Cerebellar nuclear complex (tissue), 1 donor: ENCODE data around the gene MDM4.

Experiments
- DNase-seq, 2 experiments: peaks; one replicate each; lab custom pipeline; 2025; lab: John Stamatoyannopoulos, UW

MDM4 gene

DNA sequence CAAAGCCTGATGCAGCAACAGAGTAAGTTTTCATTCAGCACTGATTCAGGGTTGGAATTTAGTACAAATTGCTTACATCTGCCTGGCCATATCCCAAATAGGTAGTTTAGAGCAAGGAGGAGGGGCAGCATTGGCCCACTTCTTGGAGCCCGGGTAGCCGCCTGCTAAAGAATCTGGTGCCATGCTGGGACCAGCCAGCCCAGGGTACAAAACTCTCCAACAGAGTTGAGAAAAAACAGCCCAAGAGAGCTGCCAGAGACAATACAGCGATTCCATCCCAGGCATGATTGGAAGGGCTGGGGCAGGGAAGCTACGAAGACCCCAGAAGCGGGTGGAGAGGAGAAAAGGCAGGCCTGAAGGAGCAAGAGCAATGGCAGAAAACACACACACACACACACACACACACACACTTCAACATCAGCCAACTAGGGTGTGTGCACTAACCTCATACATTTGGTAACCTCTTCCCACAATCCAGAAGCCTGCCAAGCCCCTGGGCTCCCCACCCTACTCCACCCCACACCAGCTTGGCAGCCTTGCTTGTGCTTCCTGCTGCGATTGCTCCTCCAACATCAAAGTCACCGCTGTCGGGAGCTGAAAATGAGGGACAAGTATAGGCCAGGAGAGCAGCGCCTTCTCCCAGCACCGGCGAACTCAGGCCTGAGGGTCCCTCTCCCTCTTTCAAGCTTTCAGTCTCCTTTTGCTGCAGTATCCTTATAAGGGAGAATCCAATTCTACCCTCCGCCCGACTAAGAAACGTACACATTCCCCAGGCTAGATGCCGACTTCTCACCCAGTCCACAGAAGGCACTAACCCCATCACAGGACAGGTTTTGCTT is 22.8 kb upstream of the MDM4 start:
- DNase-seq: no peak

DNA sequence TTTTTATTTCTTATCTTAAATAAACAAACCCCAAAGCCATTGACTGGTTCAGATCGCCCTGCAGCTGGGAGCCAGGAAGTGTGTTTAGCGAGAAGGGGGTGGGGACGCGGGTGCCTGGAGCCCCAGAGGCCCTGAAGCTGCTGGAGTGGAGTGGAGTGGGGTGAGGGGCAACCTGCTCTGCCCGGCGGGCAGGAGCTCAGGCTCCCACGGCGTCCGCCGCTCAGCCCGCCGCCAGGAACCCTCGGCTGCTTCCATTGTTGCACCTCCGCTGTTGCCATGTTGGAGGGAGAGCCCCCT is 22.3 kb upstream of the MDM4 start:
- DNase-seq: no peak

GRCh38 chr1:204494281-204495077 is 21.7 kb upstream of the MDM4 start, which contains the start of gene PIK3C2B:
TSS of gene PIK3C2B (minus strand) at chr1:204494805. CDS start at chr1:204469802, 25,003 bp downstream.
- DNase-seq: peak; percentile 16 to 50

DNA sequence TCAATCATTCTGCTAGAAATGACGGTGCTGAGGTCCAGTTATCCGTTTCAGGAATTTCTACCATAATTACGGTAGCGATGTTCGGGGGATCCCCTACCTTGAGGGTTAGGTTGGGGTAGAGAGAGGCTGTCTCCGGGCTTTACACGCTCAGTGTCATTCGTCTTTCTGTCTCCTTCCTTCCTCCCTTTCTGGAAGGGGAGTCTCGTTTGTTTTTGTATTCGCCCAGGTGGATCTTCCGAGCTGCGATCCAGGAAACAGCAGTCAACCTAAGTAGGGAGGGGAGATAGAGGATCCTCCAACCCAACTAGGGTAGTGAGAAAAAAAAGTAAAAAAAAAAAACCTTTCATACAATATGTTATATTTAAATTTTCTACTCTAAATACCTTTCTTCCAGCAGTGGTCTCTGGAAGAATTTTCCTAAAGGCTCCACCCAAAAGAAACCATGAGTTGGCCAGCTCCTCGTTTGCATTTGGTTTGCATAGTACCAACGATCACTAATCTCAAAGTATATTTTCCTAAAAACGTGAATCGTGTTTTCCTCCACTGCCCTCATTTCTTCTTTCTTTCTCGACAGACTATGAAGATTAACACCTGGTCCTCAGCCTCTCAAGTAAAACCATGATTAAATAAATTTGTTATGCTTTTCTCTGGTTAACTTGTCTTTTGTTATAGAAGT is 21.0 kb upstream of the MDM4 start:
- DNase-seq: no peak

DNA sequence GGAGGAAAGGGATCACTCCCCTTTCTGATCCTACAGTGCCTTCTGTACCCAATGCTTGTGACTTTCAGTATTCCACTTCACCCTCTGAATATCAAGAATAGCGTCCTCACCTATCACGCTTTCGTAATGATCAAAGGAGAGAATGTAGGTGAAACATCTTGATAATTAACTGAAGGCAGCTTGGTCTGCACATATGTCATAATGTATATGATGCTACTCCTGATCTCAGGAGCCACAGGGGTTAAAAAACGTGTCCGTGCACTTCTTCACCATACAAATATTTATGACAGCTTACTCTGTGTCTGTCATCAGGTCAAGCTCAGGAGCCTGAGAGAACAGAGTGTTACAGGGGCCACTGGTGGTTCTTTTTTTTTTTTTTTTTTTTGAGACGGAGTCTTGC is 20.4 kb upstream of the MDM4 start:
- no peak for DNase-seq

- no peak for DNase-seq
These were observed 17.2 kb upstream of the MDM4 start for GRCh38 chr1:204498981-204499380.

DNA sequence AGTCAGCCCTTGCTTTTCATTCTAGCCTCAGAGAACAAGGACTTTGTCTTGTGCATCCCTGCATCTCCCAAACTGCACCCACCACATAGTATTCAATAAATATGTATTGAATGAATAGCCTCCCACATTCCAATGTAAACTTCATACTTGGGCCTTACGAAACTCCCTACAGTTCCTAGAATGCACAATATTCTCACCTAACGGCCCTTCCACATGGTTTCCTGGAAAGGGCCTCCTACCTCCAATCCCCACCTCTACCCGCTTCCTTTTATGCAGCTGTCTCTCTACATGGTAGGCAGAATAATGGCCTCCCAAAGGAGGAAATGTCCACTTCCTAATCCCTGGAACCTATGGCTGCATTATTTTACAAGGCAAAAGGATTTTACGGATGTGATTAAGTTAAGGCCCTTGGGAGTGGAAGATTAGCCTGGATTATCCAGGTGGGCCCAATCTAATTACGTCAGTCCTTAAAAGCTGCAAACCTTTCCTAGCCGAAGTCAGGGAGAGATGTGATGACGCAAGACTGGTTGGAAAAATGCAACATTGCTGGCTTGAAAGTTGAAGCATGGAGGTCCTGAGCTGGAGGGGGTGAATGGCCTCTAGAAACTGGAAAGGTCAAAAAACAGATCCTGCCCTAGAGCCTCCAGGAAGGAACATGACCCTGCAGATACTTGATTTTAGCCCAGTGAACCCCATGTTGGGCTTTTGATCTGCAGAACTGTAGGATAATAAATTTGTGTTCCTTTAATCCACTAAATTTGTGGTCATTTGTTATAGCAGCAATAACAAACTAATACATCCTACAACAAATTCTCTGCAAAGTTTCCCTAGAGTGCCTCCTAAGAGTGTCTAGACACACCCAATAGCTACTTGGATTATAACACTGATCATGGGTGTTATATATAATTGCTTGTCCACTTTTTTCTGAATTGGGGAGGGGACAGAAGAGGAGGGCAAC is 16.4 kb upstream of the MDM4 start:
- DNase-seq: no peak

DNA sequence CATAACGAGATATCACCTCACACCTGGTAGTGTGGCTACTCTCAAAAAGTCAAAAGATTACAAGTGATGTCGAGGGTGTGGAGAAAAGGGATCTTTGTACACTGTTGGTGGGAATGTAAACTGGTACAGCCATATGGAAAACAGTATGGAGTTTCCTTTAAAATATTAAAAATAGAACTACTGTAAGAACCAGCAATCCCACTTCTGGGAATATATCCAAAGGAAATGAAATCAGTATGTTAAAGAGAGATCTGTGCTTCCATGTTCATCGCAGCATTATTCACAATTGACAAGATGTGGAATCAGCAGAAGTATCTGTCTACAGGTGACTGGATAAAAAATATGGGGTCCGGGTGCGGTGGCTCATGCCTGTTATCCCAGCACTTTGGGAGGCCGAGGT is 14.0 kb upstream of the MDM4 start:
- DNase-seq: no peak

DNA sequence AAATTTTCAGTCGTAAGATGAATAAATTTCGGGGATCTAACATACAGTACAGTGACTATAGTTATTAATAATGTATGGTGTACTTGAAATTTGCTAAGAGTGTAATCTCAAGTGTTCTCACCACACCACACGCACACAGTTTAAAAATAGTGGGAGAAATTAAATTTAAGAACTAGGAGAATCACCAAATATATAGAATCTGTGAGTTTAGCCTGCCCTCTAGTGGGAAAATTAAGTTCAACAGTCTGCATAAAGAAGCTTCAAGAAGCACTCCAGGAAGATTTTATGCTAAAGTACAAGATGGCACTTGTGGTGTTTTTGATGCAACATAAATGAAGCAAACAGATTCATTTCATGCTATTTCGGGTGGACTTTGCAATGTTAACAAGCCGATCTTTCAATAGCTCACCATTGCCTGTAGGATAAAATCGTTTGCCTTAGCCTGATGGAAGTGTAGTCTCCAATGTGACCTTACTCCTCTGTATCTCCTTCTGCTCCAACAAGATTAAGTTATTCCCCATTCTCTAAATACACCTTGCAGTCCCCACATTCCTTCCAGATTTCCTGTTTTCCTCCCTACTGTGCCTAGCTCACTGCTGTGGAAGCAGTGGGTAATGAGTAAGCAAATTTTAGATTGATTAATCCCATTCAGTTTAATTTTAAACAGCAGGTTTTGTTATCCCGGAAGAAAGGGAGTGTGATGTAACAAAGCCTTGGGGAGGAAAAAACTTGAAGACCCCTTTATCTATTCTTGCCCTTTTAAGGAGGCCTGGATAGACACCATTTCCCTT is 12.9 kb upstream of the MDM4 start:
- DNase-seq: peak in 1 of 2 experiments; percentile 26

DNA sequence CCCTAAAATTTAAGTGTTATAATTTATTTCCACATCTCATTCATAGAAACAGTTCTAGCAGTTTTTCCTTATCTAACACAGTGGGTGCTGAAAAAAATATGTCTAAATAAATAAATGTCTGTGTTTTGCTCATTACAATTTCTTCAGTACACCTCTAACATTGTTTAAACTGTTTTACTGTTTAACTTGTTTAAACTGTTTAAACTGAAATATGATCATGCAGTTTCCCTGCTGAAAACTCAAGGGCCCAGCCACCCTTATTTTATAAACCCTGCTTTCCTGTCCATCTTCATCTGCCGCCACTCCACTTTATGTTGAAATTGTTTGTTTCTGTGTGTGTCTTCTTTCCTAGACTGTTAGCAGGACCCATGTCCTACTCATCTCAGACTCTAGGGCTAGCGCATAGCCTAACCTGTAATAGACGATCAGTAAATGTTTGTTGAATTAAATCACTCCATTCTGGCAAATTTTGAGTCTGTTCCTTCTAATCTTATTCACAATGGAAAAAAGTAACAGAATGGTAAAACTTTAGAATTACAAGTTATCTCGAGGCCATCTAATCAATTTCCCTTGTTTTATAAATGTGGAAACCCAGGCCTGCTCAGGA is 12.2 kb upstream of the MDM4 start:
- no peak for DNase-seq

DNA sequence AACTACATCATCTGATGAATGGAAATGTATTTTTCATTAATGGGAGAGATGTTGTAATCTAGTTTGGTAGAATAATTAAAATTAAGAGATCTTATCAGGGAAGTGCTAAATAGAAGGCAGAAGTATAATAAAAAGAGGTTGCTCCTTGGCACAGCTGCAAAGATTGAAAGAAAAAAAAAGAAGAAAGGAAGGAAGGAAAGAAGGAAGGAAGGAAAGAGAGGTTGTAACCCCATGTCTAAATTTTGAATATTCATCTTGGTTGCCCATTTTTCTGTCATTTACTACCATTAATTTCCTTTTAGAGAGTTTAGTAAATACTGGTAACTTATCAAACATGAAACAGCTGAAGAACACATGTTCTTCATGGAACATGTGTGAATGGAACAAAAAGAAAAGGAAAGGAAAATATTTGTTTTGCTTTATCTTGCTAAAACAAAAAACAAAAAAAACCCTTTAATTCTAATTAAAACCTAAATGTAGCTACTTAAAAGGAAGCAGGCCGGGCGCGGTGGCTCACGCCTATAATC is 10.5 kb upstream of the MDM4 start:
- DNase-seq: no peak

- peak in 1 of 2 experiments; percentile 63 for DNase-seq
These were observed 9.8 kb upstream of the MDM4 start for GRCh38 chr1:204506201-204506968.

DNA sequence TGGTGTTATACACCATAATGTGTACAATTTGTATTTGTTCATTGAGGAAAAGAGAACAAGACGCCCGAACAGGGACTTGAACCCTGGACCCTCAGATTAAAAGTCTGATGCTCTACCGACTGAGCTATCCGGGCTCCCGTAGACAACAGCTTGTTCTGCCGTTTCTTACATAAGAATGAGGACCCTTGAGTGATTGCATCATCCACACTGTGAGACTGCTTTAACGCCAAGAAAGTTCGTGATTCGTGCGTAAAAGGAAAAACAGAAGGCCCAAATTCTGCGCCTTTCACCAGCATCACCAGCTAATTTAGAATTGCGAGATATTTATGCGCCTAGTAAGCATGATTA is 9.3 kb upstream of the MDM4 start:
- peak; percentile 31 to 77 for DNase-seq

GRCh38 chr1:204507317-204508105 is 8.7 kb upstream of the MDM4 start:
- DNase-seq: peak in 1 of 2 experiments; percentile 70

DNA sequence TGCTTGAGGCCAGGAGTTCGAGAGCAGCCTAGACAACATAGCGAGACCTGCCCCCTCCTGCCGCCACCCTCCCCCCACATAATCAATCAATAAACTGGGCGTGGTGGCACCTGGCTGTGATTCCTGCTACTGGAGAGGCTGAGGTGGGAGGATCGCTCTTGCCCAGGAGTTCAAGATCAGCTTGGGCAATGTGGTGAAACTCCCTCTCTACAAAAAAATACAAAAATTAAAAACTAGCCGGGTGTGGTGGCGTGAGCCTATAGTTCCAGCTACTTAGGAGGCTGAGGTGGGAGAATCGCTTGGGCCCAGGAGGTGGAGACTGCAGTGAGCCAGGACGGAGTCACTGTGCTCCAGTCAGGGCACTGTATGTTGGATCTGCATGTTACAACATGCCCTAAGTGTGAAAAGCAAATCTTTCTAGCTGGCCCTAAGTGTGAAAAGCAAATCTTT is 7.0 kb upstream of the MDM4 start:
- no peak for DNase-seq

DNA sequence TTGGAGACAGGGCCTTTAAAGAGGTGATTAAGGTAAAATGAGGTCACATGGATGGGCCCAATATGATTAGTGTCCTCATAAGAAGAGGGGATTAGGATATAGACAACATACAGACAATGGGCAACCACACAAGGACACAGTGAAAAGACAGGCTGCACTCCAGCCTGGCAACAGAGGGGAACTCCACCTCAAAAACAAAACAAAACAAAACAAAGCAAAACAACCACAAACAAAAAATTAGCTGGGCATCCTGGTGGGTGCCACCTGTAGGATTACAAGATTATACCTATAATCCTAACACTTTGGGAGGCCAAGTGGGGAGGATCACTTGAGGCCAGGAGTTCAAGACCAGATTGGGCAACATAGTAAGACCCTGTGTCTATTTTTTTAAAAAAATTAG is 4.8 kb upstream of the MDM4 start:
- DNase-seq: no peak

GRCh38 chr1:204513117-204513716 is 3.0 kb upstream of the MDM4 start:
- no peak for DNase-seq

GRCh38 chr1:204514828-204515227 is 1.4 kb upstream of the MDM4 start:
- DNase-seq: no peak
